ENCODE measurements around the gene ALPL.

DNA sequence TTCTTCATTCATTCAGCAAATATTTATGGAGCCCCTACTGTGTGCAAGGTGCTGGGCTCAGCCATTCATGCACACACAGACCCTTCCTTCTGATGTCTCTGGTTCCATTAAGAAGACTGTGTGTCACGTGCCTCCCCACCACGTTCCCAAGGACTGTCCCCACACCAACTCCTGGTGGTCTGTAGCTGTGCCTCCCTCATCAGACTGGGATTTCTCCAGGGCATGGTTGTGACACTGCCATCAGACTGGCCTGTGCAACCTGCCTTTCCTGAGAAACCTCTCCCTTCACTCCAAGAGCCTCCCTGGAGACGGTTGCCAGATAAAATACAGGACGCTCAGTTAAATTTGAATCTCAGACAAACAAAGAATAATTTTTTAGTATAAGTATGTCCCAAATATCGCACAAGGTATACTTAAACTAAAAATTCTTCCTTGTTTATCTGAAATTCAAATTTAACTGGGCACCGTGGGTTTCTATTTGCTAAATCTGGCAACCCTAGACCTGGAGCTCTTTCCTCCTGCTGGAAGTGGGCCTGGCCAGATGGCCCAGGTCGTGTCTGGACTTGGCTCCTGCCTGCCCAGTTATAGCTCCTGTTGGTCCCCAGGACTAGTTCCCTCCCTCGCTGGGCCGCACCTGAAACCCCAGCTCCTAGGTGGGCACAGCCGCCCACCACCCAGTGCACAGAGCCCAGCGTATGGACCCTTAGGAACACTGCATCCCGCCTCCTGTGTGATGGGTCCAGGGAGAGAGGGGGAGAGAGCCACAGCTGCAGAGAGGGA is 83.1 kb downstream of the ALPL start:
- TF ChIP-seq KLF1 (tag by site-specific recombination; IDR thresholded peaks at IDR 0.05) (no peak), SCRT2 (tag by site-specific recombination; IDR thresholded peaks at IDR 0.05) (no peak), KLF16 (tag by site-specific recombination; IDR thresholded peaks at IDR 0.05) (no peak), ZNF792 (tag by site-specific recombination; IDR thresholded peaks at IDR 0.05) (no peak), ZNF843 (tag by site-specific recombination; IDR thresholded peaks at IDR 0.05) (no peak), YY1 (tag by site-specific recombination; IDR thresholded peaks at IDR 0.05) (no peak)
- TF ChIP-seq, protein P1, sequence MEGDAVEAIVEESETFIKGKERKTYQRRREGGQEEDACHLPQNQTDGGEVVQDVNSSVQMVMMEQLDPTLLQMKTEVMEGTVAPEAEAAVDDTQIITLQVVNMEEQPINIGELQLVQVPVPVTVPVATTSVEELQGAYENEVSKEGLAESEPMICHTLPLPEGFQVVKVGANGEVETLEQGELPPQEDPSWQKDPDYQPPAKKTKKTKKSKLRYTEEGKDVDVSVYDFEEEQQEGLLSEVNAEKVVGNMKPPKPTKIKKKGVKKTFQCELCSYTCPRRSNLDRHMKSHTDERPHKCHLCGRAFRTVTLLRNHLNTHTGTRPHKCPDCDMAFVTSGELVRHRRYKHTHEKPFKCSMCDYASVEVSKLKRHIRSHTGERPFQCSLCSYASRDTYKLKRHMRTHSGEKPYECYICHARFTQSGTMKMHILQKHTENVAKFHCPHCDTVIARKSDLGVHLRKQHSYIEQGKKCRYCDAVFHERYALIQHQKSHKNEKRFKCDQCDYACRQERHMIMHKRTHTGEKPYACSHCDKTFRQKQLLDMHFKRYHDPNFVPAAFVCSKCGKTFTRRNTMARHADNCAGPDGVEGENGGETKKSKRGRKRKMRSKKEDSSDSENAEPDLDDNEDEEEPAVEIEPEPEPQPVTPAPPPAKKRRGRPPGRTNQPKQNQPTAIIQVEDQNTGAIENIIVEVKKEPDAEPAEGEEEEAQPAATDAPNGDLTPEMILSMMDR (tag by site-specific recombination; IDR thresholded peaks at IDR 0.05) = no peak
- TF ChIP-seq, protein P2, sequence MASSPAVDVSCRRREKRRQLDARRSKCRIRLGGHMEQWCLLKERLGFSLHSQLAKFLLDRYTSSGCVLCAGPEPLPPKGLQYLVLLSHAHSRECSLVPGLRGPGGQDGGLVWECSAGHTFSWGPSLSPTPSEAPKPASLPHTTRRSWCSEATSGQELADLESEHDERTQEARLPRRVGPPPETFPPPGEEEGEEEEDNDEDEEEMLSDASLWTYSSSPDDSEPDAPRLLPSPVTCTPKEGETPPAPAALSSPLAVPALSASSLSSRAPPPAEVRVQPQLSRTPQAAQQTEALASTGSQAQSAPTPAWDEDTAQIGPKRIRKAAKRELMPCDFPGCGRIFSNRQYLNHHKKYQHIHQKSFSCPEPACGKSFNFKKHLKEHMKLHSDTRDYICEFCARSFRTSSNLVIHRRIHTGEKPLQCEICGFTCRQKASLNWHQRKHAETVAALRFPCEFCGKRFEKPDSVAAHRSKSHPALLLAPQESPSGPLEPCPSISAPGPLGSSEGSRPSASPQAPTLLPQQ (tag by site-specific recombination; IDR thresholded peaks at IDR 0.05) = no peak
